Activated naive CD8-positive, alpha-beta T cell treated with anti-CD3 and anti-CD28 coated beads, Interleukin-2, amount 50 U/mL, for 24 hours (primary cell): Measurements from ENCODE around the gene FGFBP1.

Experiments
- ATAC-seq: fragments of 150-1000 bp; cut with Tn5 transposase; one replicate; pipeline ENCODE4 v1.10.0; 2021
- DNase-seq: peaks from one replicate; pipeline ENCODE4 v3.0.0; 2021
- H3K27ac Mint-ChIP-seq: one replicate; pipeline ENCODE4 v1.8.0; 2021; ENCODE audit warnings: mild to moderate bottlenecking, mixed read lengths
- H3K27me3 Mint-ChIP-seq: one replicate; pipeline ENCODE4 v1.8.0; 2021; ENCODE audit warnings: mixed read lengths
- H3K36me3 Mint-ChIP-seq: one replicate; pipeline ENCODE4 v1.8.0; 2021; ENCODE audit warnings: low read depth, mixed read lengths
- H3K4me1 Mint-ChIP-seq: one replicate; pipeline ENCODE4 v1.8.0; 2021; ENCODE audit warnings: mixed read lengths
- H3K4me3 Mint-ChIP-seq: one replicate; pipeline ENCODE4 v1.8.0; 2021; ENCODE audit warnings: mild to moderate bottlenecking, moderate library complexity, mixed read lengths
- H3K9me3 Mint-ChIP-seq: one replicate; pipeline ENCODE4 v1.8.0; 2021; ENCODE audit warnings: mixed read lengths

The FGFBP1 gene

GRCh38 chr4:15912961-15913630, 25.4 kb downstream of the FGFBP1 start:
- no peak for DNase-seq
- no peak for ATAC-seq
- Mint-ChIP-seq H3K27ac (no peak overlapping the region), H3K36me3 (no peaks in the 10 kb centered on the region), H3K9me3 (no peaks in the 10 kb centered on the region), H3K27me3 (peaks cover 10% of the 10 kb centered on the region), H3K4me1 (peaks cover 13% of the 10 kb centered on the region), H3K4me3 (no peak overlapping the region)

DNA sequence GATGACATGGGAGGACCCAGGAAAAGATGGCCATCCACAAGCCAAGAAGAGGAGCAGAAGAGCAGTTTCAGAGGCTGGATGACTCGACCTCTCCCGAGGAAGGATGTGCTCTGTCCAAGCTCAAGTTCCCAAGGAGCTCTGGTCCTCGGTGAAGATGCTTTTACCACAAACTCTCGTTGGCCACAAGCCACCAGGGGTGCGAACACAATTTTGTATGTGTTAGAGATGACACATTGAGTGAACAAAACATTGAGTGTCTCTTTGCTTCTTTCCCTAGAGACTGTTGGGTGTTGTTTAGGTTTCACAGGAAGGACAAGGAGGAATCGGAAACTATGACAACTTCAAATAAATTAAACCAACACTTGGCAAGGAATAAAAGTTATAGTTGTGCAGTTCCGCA, 26.3 kb downstream of the FGFBP1 start:
- Mint-ChIP-seq H3K27ac (no peak overlapping the region), H3K4me3 (no peak overlapping the region), H3K9me3 (no peaks in the 10 kb centered on the region), H3K36me3 (no peaks in the 10 kb centered on the region), H3K4me1 (peaks cover 13% of the 10 kb centered on the region), H3K27me3 (peaks cover 10% of the 10 kb centered on the region)
- DNase-seq (no peak), ATAC-seq (no peak)

- H3K4me1 Mint-ChIP-seq: peaks cover 16% of the 10 kb centered on the region
- H3K36me3 Mint-ChIP-seq: no peaks in the 10 kb centered on the region
- H3K4me3 Mint-ChIP-seq: no peak overlapping the region
- DNase-seq (no peak), ATAC-seq (no peak)
- no peaks in the 10 kb centered on the region for H3K9me3 Mint-ChIP-seq
- H3K27me3 Mint-ChIP-seq: peaks cover 8% of the 10 kb centered on the region
- no peak overlapping the region for H3K27ac Mint-ChIP-seq
These were observed 28.2 kb downstream of the FGFBP1 start for GRCh38 chr4:15910155-15910940.

DNA sequence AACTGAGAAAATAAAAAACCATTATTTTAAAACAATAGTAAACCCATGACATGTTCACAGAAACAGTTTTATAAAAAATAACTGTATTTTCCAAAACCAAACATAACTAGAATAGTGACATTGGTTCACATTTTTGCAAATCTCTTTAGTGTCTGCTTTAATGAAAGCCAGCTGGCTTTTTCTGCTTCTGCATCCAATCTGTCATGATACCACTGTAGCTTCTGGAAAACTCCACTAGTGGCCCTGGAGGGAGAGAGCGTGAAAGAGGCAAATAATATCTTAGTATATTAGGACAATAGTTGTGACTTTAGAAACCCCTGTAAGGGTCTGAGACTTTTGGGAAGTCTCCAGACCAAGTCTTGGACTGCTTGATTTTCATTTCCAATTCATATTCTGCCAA, 31.1 kb downstream of the FGFBP1 start:
- no peak for DNase-seq
- peaks cover 21% of the 10 kb centered on the region for H3K27me3 Mint-ChIP-seq
- H3K36me3 Mint-ChIP-seq: no peaks in the 10 kb centered on the region

DNA sequence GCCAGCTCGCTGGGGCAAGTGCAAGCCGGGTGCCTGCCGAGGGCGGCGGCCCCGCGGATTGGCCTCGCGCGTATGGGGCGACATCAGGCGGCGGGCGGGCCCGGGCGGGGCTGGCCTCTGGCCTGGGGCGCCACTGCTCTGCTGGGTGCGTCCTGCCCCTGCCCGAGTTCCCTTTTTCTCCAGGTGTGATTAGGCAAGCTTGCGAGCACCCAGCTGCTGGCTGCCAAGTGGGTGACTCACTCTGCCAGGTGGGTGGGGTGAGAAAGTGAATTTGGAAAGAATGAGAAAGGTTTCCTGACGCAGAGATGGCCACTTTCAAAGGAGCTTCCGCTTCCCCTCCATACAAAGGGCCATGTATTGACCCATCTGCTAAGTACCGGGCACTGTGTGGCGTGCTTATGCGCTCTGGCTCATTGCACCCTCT, 32.5 kb downstream of the FGFBP1 start:
- peaks cover 23% of the 10 kb centered on the region for H3K27me3 Mint-ChIP-seq
- H3K27ac Mint-ChIP-seq: no peak overlapping the region
- ATAC-seq (peak; percentile 72), DNase-seq (peak; percentile 35)
- no peaks in the 10 kb centered on the region for H3K9me3 Mint-ChIP-seq
- H3K4me1 Mint-ChIP-seq: peaks cover 8% of the 10 kb centered on the region
- no peak overlapping the region for H3K4me3 Mint-ChIP-seq
- no peaks in the 10 kb centered on the region for H3K36me3 Mint-ChIP-seq

More for the DNA sequence above, 31.1 kb downstream of the FGFBP1 start:
- Mint-ChIP-seq H3K4me1 (peaks cover 8% of the 10 kb centered on the region), H3K27ac (no peak overlapping the region), H3K9me3 (no peaks in the 10 kb centered on the region), H3K4me3 (no peak overlapping the region)
- ATAC-seq: no peak

GRCh38 chr4:15902746-15903145, 35.8 kb downstream of the FGFBP1 start:
- Mint-ChIP-seq H3K27ac (no peak overlapping the region), H3K4me3 (no peak overlapping the region), H3K9me3 (no peaks in the 10 kb centered on the region), H3K4me1 (peaks cover 8% of the 10 kb centered on the region), H3K36me3 (no peaks in the 10 kb centered on the region), H3K27me3 (peaks cover 33% of the 10 kb centered on the region)
- DNase-seq (no peak), ATAC-seq (no peak)

DNA sequence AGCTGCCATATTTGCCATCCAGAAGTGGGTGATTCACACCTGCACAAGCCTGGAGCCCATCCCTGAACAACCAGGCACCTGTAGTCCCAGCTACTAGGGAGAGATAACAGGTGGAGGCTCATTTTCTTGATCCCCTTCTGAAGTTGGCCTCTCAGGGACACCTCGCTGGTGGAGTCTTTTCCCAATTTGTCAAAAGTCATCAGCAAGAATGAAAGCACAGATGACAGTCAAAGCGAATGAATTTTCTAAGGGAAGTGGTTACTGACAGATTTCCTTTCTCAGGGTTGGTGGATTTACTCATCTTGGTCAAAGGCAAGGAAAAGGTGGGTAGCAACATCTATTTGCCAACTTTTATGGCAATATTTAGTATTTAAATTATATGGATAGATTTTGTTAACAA, 36.5 kb downstream of the FGFBP1 start:
- Mint-ChIP-seq H3K4me1 (peaks cover 8% of the 10 kb centered on the region), H3K4me3 (no peak overlapping the region), H3K9me3 (no peaks in the 10 kb centered on the region), H3K27me3 (peaks cover 35% of the 10 kb centered on the region), H3K27ac (no peak overlapping the region), H3K36me3 (no peaks in the 10 kb centered on the region)
- no peak for DNase-seq
- ATAC-seq: peak; percentile 14

DNA sequence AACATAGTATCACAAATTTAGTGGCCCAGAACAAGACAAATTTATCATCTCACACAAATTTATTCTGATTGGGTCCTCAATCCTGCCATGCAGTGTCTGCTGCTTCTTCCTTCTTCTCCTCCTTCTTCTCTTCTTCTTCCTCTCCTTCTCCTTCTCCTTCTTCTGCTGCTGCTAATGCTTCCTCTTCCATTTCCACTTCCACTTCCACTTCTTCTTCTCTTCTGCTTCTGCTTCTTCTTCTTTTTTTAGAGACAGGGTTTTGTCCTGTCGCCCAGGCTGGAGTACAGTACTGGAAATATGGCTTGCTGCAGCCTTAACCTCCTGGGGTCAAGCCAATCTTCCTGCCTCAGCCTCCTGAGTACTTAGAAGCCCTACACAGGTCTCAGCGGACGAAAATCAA, 37.5 kb downstream of the FGFBP1 start:
- Mint-ChIP-seq H3K36me3 (no peaks in the 10 kb centered on the region), H3K4me1 (peaks cover 5% of the 10 kb centered on the region), H3K4me3 (no peak overlapping the region), H3K9me3 (no peaks in the 10 kb centered on the region), H3K27ac (no peak overlapping the region), H3K27me3 (peaks cover 39% of the 10 kb centered on the region)
- DNase-seq (no peak), ATAC-seq (no peak)

- ATAC-seq (no peak), DNase-seq (no peak)
- H3K4me1 Mint-ChIP-seq: peaks cover 5% of the 10 kb centered on the region
- no peaks in the 10 kb centered on the region for H3K36me3 Mint-ChIP-seq
- H3K4me3 Mint-ChIP-seq: no peak overlapping the region
- H3K9me3 Mint-ChIP-seq: no peaks in the 10 kb centered on the region
- H3K27ac Mint-ChIP-seq: no peak overlapping the region
- peaks cover 41% of the 10 kb centered on the region for H3K27me3 Mint-ChIP-seq
These were observed 39.0 kb downstream of the FGFBP1 start for GRCh38 chr4:15899511-15899910.

- DNase-seq: no peak
These were observed 39.6 kb downstream of the FGFBP1 start for GRCh38 chr4:15898902-15899301.

DNA sequence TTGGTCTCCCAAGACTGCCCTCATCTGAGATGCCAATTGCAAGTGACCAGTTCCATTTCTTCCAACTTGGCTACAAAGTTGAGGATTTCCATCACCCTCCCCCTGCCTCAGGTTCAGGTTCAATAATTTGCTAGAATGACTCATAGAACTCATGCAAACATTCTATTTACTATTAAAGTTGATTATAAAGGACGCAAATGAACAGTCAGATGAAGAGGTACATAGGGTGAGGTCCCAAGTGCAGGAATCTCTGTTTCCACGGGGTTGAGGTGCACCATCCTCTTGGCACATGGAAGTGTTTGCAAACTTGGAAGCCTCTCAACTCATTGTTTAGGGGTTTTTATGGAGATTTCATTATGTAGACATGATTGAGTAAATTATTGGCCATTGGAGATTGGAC, 41.0 kb downstream of the FGFBP1 start:
- H3K9me3 Mint-ChIP-seq: no peaks in the 10 kb centered on the region

More at GRCh38 chr4:15898902-15899301, 39.6 kb downstream of the FGFBP1 start:
- H3K27me3 Mint-ChIP-seq: peaks cover 39% of the 10 kb centered on the region
- no peak overlapping the region for H3K27ac Mint-ChIP-seq
- no peaks in the 10 kb centered on the region for H3K36me3 Mint-ChIP-seq
- no peaks in the 10 kb centered on the region for H3K9me3 Mint-ChIP-seq
- no peak overlapping the region for H3K4me3 Mint-ChIP-seq
- peaks cover 5% of the 10 kb centered on the region for H3K4me1 Mint-ChIP-seq
- ATAC-seq: no peak

DNA sequence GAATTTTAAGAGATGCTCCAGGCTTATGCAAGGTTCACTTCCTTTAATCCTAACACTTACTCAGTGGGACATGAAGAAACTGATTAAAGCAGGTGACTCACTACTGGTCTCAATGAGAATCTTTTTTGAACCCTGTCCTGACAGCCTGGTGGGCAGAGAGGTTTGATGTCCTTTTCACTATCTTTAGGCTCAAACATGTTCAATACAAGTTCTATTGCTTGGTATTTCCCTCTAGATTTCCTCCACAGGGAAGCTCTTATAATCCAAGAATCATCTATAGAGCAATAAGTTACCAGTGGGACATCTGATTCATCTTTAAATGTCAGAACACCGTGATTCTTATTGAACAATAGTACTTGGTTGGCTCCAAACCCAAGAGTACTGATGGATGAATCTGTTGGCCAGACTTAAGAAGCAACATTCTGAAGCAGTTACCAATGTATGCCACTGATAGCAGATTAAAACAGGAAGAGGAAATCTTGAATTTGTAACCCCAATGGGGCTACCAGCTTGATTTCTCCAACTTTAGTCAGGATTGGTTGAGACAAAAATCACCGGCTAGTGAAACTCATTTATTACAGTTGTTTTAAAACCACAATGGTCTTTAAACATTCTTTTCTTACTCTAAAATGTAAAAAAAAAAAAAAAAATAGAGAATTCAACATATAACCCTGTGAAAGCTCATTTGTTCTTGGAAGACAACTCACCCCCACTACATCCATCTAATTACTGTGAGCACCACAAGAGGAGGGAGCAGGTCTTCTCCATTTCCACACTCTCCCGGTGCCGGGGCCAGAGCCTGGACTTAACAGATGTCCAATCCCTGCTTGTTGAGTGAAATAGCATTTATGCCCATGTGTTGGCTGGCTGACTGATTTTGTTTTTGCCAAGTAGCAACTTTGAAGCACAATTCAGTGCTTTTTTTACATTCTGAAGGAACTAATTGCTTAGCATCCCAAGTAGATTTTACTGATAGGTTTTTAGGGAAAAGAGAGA, 43.3 kb downstream of the FGFBP1 start:
- Mint-ChIP-seq H3K4me3 (no peak overlapping the region), H3K36me3 (no peaks in the 10 kb centered on the region), H3K27ac (no peak overlapping the region), H3K27me3 (peaks cover 29% of the 10 kb centered on the region), H3K4me1 (peaks cover 2% of the 10 kb centered on the region), H3K9me3 (no peaks in the 10 kb centered on the region)
- DNase-seq: no peak
- no peak for ATAC-seq

More for the DNA sequence above, 41.0 kb downstream of the FGFBP1 start:
- Mint-ChIP-seq H3K27ac (no peak overlapping the region), H3K36me3 (no peaks in the 10 kb centered on the region), H3K27me3 (peaks cover 31% of the 10 kb centered on the region), H3K4me3 (no peak overlapping the region), H3K4me1 (peaks cover 2% of the 10 kb centered on the region)
- ATAC-seq (no peak), DNase-seq (no peak)

- no peak for ATAC-seq
These were observed 44.1 kb downstream of the FGFBP1 start for GRCh38 chr4:15894393-15894792.

GRCh38 chr4:15893962-15894361, 44.6 kb downstream of the FGFBP1 start:
- Mint-ChIP-seq H3K9me3 (no peaks in the 10 kb centered on the region), H3K27ac (no peak overlapping the region), H3K4me1 (peaks cover 2% of the 10 kb centered on the region), H3K4me3 (no peak overlapping the region), H3K27me3 (peaks cover 19% of the 10 kb centered on the region), H3K36me3 (no peaks in the 10 kb centered on the region)
- ATAC-seq (no peak), DNase-seq (no peak)

More at GRCh38 chr4:15894393-15894792, 44.1 kb downstream of the FGFBP1 start:
- Mint-ChIP-seq H3K4me1 (peaks cover 2% of the 10 kb centered on the region), H3K27ac (no peak overlapping the region), H3K36me3 (no peaks in the 10 kb centered on the region), H3K27me3 (peaks cover 22% of the 10 kb centered on the region), H3K9me3 (no peaks in the 10 kb centered on the region), H3K4me3 (no peak overlapping the region)
- no peak for DNase-seq
